HG03045 (cell line): ENCODE measurements around the gene BLCAP.

Experiments
- ATAC-seq: cut with Tn5 transposase; IDR thresholded peaks from one replicate; pipeline ENCODE4 v1.9.1; 2021; ENCODE audit warnings: mild to moderate bottlenecking, moderate library complexity; ENCODE audit not compliant: unreplicated experiment

BLCAP gene

DNA sequence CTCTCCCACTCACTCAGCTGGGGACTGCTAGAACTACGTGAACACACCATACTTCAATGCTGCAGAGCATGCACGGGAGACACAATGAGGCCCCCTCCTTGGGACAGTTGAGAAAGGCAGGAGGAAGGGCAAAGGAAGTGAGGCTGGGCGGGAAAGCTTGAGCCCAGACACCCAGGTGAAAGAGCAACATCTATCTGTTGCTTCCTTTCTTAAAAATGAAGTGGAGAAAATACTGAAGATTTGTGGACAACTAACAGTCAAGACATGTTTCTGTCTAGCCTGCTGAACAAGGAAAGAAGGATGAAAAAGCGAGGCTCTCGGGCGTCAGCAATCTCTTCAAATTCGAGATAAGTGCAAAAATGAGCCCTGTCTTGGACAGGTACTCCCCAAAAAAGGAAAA, 9.6 kb downstream of the BLCAP start:
- no peak for ATAC-seq

DNA sequence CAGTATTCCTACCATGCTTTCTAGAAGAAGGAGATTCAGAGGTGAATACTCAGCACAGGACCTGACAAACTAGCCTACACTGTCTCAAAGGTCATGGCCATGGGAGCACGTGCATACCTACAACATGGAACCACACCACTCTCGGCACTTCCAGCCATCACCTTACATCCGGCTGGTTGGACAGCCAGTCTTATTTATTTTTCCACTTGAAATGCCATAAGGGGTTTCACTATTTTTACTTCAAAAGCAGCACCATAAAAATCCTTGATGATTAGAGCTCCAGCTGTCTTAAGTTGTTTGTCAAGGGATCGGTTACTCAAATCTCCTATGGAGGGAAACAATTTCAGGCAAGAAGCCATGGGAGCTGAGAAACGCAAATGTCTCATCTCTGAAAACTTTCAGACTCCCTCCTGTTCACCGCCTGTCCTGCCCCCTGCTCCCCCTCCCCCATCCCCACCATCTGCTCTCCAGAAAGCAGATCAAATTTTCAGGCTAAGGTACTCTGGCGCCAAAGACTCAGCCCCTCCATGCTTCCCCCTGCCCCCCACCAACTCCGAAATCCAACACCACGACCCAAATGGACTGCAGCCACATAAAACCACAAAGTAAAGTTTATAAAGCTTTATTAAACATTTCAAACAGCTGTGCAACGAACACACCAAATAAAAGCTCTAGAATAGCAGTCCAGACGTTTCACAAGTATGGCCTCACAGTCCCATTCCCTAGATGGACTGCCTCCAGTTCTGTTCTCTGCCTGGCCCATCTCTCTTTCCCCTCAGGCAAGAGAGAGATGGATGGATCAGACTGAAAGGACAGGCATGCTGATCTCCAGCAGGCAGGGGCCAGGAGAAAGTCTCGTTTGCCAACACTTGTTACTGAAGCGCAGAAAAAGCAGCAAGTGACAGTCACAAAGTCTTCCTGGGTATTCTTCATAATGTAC, 10.6 kb downstream of the BLCAP start:
- no peak for ATAC-seq

DNA sequence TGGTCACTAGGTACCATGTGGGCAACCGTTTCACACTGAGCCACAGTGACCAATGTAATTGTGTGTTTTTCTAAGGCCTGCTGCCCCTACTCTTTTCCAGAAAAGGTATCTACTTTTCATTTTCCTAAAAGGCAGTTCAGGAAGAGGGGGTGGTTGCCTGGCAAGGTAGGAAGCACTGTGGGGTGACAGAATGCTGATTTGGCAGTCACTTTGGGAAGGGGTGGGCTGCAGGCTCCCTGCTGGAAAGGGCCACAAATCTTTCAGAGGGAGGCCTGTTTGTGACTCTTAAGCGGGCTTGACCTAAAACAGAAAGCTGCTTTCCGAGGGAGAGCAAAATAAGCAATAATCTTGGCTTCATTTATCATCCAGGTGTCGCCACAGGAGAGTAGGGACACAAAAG, 11.8 kb downstream of the BLCAP start:
- no peak for ATAC-seq

DNA sequence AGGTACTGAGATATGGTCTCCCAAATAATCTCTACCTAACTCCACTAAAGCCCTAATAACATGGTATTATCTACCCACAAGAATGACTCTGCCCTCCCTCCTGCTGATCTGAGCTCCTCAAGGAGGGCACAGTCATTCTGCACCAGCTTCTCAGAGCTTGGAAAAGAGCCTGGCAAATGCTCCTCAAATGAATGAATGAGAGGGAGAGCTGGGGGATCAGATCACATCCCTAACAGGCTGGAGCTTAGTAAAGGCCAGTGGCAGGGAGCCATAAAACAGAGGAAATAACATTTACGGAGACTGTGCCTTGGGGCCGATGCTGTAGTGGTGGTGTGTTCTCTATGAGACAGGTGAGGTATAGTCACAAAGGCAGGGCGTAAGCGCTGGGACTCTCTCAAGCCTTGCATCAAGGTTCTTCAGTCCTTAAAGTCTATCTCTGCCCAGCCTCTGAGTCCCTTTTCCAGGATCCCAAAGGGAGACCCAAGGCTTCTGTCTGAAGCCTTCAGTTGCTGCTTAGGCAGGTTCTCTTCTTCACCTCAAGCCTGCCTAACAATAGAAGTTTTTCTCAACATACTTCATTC, 13.8 kb downstream of the BLCAP start:
- no peak for ATAC-seq

DNA sequence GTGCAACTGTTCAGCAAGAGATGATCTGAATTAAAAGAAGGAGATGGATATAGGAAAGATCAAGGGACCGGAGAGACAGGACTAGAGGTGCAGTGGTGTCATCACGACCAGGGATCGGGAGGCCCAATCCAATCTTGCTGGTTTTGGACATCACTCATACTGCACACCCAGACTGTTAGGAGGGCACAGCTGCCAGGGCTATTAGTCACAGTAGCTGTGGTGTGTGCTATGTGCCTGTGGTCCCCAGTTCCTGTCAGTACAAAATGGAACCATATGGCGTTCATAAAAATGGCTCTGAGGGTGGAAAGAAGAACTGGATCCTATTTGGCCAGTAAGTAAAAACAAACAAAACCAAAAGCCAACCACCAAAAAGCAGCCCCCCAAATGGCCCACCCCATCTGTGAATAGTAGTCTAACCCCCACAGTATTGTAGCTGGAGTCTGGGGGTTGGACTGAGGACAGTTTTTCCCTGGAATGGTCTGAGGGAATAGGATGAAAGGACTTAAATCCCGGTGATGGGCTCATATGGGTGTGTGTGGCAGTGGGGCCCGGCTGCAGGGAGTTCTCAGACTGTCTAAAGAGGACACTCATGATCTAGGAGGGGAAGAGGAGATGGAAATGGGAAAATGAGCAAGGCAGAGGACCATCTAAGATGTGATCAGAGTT, 15.9 kb downstream of the BLCAP start:
- ATAC-seq, result no peak

DNA sequence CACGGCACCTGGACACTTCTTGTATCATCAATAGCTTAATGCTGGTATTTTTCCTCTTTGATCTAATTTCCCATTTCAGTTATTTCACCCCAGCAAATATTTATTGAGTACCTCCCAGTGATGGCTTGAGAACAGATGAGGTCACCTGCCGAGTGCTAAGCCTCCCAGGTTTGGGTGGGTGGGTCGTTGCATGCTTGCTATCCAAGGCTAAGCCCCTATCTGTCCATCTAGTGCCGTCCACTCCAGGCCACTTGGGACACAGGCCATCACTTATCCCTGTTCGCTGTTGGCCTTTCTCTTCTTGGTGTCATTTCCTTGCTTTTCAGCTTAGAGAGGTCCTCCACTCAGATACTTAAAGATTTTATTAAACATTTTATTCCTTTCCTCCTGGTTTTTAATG, 17.4 kb downstream of the BLCAP start:
- ATAC-seq, result no peak

DNA sequence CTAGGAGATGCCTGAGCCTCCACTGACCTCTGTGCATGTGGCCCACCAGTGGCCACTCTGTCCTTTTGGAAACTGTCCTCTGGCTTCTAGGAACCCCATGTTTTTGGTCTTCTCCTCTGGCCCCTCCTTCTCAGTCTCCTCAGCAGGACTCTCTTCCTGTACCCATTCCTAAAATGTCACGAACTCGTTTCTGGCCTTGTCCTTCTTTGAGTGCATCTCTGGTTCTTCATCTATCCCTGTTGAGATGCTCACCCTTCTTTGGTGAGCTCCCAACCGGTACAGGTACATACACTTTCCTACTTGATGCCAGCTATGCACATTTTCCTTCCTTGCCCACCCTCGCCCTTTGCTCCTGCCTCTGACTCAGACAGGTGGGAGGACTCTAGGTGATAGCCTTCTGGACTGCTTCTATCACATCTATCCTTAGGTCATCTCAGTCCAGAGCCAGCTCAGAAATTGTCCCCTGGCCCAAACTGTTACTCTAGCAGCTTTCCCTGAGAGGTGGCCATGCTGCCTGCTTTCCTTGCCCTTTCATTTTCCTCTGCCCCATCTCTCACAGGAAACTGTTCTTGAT, 21.4 kb downstream of the BLCAP start:
- ATAC-seq, result no peak

DNA sequence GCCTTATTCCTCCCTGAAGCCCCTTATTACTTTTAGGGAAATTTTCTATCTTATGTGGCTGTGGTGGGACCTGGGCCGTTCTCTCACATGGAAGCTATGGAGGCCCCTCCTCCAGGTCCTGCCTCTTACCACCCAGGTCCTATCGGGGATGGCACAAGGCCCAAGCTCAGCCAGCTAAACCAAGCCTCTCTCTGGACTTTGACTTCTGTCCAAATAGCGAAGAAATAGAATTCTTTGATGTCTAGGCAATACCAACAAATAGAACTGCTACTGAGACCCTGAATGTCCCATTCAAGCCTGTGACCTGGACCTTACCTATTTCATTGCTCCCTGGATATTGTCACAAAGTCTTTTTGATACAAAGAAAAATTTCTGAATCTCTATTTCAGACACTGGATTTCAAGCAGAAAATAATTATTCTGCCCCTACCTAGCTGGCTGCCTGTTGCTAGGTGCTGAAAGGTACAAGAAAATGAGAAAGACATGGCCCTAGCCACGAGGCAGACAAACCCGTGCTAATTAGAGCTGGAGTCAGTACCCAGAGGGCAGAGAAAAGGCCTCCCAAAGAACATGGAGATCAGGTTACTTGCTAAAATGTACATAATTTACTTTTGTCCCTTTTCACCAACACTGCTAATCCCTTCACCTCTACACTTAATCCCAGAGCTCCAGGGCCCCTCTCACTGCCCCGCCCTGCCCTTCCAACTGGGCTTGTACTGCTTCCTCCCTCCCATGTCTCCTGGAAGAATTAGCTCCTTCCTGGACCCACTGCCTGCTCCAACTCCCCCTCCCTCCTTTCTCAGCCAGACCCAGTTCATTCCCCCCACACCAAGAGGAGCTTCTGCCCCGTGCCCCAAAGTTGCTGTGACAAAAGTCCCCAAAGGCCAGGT, 22.2 kb downstream of the BLCAP start:
- no peak for ATAC-seq

DNA sequence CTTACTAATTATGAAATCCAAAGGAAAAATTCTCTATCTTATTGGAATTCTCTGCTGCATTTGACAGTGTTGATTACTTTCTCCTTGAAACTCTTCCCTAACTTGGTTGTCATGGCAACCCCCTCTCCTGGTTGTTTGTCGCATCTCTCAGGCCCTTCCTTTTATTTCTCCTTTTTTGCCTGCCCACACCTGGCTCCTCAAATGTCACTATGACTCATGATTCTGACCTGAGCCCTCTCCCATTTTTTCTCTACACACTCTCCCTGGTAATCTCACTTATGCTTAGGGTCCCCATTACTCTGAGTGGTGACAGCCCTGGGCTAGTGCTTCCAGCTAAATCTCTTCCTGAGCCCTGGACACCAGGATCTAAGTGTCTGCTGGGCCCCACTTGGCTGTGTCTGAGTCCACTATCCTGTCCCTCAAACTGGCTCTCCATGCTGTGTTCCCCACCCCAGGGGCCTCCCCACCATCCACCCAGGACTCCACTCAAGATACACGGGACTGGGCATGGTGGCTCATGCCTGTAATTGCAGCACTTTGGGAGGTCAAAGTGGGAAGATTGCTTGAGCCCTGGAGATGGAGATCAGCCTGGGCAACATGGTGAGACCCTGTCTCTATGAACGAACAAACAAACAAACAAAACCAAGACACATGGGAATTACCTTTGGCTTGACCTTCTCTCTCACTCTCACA, 23.1 kb downstream of the BLCAP start:
- no peak for ATAC-seq

DNA sequence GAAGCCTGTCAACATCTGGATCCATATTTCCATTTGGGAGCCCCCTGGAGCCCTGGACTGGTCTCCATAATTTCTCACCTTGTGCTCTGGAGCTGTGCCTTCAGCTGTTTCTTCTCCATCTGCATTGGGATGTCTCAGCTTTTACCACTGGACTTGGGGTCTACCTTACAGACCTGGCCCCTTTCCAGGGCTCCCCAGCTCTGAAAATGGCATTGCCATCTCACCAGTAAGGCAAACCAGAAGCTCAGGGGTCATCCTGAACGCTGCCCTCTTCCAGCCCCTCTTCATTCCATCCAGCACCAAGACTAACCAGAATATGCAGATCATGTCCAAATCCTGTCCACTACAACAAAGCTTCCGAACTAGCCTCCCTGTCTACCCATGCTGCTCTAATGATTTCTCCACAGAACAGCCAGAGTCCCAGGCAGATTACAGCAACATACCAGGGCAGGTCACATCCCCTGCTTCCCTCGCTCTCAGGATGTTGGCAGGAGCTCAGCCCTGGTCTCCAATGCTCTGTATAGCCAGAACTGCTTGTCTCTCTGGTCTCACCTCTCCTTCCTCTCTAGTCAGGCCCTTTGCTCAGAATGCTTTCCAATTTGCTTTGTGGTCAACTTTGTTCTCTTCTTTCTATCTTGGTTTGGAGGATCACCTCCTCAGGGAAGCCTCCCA, 24.3 kb downstream of the BLCAP start:
- ATAC-seq, result no peak

DNA sequence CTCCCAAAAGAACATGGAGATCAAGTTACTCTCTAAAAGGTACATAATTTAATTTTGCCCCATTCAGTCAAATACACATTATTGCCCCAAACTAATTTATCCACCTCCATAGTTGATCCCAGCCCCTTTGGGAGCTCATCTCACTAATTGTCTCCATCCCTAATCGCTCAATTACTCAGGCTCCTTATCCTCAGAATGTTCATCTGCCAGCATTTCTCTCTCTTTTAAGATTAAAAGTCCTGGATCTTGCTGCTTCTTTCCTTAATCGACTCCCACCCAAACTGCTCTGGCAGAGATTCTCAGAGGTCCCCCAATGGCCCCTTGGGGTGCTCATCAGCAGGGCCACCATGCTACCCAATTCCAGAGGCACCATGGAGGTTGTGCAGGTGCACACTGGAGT, 25.0 kb downstream of the BLCAP start:
- no peak for ATAC-seq

DNA sequence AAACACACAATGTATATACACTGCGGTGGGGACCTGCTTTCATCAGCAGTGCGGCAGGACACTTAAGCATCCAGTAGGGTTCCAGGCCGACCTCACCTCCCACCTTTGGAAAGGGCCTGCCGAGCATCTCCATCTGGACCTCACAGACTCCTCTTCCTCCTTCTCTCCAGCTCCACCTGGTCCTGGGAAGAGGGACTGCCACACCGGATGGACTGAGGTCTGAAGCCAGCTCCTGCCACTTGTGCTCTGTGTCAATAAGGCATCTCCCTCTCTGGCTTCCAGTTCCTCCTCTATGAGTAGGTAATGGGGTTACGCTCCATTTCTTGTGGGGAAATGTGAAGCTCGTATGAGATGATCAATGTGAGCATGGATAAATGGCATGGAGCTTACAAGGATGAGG, 25.7 kb downstream of the BLCAP start:
- no peak for ATAC-seq

DNA sequence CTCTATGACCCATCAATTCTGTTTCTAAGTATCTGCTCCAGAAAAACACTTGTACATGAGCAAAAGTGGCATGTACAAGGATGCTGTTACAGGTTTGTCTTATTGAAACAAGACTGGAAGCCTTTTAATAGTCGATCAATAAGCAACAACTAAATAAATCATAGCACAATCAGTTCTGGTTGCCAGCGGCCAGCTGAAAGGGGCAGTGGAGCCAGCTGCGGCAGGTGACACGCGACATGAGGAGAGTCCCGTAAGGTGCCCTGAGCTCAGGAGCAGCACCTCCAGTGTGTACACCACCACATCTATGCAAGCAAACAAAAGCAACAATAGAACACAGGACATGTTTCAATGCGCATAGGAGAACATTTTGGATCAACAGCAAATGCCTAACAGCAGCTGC, 27.4 kb downstream of the BLCAP start:
- no peak for ATAC-seq

DNA sequence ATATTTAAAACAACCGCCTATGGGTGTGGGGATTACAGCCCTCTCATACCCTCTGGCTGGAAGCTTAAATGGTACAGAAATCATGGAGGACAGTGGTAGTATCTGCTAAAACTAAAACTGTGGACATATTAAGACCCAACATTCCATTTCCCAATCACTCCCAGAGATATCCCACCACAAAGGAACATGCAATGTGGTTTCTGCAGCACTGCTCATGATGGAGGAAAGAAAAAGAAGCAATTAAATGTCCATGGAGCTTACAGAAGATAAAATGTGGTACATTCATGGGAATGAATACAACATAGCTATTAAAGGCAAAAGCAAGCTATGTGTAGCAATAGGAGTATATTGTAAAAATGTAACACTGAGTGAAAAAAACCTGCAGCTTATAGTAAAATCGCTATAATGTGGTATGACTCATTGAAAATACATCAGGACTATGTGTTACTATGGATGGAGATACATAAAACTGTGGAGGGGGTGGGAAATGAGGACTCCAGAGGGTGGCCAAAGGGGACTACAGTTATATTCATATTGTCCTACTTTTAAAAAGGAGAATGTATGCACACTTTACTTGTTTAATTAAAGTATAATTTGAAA, 29.5 kb downstream of the BLCAP start:
- no peak for ATAC-seq

DNA sequence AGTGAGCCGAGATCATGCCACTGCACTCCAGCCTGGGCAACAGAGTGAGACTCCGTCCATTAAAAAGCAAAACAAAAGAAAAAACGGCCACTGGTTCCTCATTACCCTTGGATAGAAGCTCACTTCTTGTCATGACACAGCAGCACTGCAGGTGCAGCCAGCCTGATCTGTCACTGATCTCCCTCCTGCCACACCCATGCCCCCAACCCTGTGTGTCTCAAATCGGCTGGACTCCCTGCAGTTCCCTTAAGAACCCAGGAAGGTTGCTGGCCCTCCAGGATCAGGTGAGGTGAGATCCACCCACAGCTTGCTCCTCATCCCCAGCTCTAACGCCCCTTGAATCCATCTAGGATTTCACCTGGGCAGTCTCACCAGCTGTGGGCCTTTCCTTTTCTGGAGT, 32.9 kb downstream of the BLCAP start:
- ATAC-seq, result no peak

DNA sequence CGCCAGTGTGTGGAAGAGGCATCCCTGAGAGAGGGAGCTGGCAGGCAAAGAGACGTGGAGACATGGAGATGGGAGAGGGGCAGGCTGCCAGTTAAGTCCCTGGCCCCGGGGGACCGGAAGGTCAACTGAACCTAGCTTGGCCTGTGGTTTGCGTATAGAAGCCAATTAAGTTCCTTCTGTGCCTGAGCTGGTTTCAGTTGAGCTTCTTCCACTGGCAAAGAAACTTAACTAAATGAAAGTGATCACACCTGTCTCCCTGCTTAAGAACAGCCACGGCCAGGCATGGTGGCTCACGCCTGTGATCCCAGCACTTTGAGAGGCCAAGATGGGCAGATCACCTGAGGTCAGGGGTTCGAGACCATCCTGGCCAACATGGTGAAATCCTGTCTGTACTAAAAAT, 33.4 kb downstream of the BLCAP start:
- no peak for ATAC-seq

DNA sequence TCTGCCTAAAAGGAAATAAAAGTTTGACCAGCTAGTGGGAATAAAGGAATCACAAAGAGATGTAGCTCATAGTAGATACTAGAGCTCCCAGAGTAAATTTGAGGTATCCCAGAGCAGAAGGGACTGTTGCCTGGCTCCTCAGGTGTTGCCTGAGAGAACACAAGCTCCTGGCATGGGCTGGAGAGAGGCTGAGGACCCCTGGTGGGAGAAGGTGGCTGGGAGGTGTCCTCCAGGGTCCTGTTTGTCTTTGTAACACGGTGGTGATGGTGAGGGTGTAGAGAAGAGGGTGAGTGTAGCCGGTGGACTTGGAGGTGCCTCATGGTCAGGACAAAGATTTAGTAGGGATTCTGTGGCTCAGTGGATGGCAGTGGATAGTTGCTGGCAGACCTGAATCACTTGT, 34.7 kb downstream of the BLCAP start:
- no peak for ATAC-seq

DNA sequence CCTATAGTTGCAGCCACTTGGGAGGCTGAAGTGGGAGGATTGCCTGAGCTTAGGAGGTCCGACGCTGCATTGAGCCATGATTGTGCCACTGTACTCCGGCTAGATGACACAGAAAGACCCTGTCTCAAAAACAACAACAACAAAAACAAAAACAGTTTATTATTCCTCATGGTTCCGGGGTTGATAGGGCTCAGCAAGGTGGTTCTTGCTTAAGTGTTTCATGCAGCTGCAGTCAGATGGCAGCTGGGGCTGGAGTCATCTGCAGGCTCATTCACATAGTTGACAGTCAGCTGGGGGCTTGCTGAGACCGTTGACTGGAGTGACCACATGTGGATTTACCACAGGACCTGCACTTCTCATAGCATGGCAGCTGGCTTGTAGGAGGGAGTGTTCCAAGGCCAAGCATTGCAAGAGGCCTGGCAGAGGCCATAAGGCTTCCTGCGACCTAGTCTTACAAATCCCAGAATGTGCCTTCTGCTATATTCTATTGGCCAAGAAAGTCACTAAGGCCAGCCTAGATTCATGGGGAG, 35.5 kb downstream of the BLCAP start:
- no peak for ATAC-seq
